ENCODE data around the gene DAPK2.

- TF ChIP-seq GATA2 (IDR thresholded peaks at IDR 0.05; ENCODE audit: low read depth, low read length) (no peak), GATA3 (IDR thresholded peaks at IDR 0.05; ENCODE audit: low read depth, low read length) (no peak)
These were observed 185.7 kb downstream of the DAPK2 start for GRCh38 chr15:63860555-63860954.

Data from SH-SY5Y (cell line).